Neuronal stem cell (in vitro differentiated cells): Measurements from ENCODE around the gene MSLN.

Experiments used
- DNase-seq: peaks from one replicate; pipeline ENCODE4 v3.0.0-alpha.2; 2013; ENCODE audit warnings: low spot score
- H2AFZ ChIP-seq: one replicate; pipeline ENCODE4 v1.6.1; 2013; ENCODE audit warnings: mild to moderate bottlenecking, low read length, inconsistent platforms
- H2AK5ac ChIP-seq: 2 replicates; pipeline ENCODE4 v1.6.1; 2013; ENCODE audit warnings: low read depth, mild to moderate bottlenecking, inconsistent platforms, low read length, moderate library complexity, mixed read lengths
- H2BK120ac ChIP-seq: 2 replicates; pipeline ENCODE4 v1.6.1; 2013; ENCODE audit warnings: low read depth, mild to moderate bottlenecking, inconsistent platforms, low read length, moderate library complexity, mixed read lengths
- H2BK12ac ChIP-seq: one replicate; pipeline ENCODE4 v1.6.1; 2013; ENCODE audit warnings: low read length, inconsistent platforms
- H2BK15ac ChIP-seq: 2 replicates; pipeline ENCODE4 v1.6.1; 2013; ENCODE audit warnings: mild to moderate bottlenecking, low read length, inconsistent platforms, mixed read lengths
- H2BK5ac ChIP-seq: one replicate; pipeline ENCODE4 v1.6.1; 2013; ENCODE audit warnings: inconsistent platforms, mild to moderate bottlenecking, low read length, moderate library complexity
- H3K14ac ChIP-seq: one replicate; pipeline ENCODE4 v1.6.1; 2013; ENCODE audit warnings: low read length, inconsistent platforms
- H3K18ac ChIP-seq: 2 replicates; pipeline ENCODE4 v1.6.1; 2013; ENCODE audit warnings: low read length, inconsistent platforms
- H3K23ac ChIP-seq: 2 replicates; pipeline ENCODE4 v1.6.1; 2013; ENCODE audit warnings: low read depth, mild to moderate bottlenecking, mixed read lengths, low read length, inconsistent platforms; ENCODE audit not compliant: poor library complexity
- H3K27ac ChIP-seq: replicated peaks from 3 replicates; pipeline ENCODE4 v1.5.1; 2013; ENCODE audit warnings: low read length, inconsistent platforms
- H3K27me3 ChIP-seq, 3 experiments: 2 replicates each; pipeline ENCODE4 v1.6.1; 2013; ENCODE audit warnings: low read length in 3 of 3, mild to moderate bottlenecking in 2 of 3, inconsistent platforms in 1 of 3, low read depth in 1 of 3, mixed read lengths in 1 of 3, moderate library complexity in 1 of 3; ENCODE audit not compliant: control insufficient read depth in 3 of 3, insufficient read depth in 3 of 3
- H3K36me3 ChIP-seq, 2 donors: replicated peaks in 1 of 2; 2 replicates each; pipeline ENCODE4 v1.6.1; 2013; ENCODE audit warnings: low read length in 2 of 2; ENCODE audit not compliant: control insufficient read depth in 2 of 2, insufficient read depth in 2 of 2
- H3K4ac ChIP-seq: 2 replicates; pipeline ENCODE4 v1.6.1; 2013; ENCODE audit warnings: inconsistent platforms, mild to moderate bottlenecking, low read length, moderate library complexity
- H3K4me1 ChIP-seq, 2 donors: 1 replicate in 1 of 2; 2 replicates in 1 of 2; pipeline ENCODE4 v1.6.1; 2013; ENCODE audit warnings: low read length in 2 of 2, low read depth in 1 of 2; ENCODE audit not compliant: control insufficient read depth in 2 of 2, insufficient read depth in 1 of 2
- H3K4me2 ChIP-seq: one replicate; pipeline ENCODE4 v1.6.1; 2013; ENCODE audit warnings: mild to moderate bottlenecking, low read length, inconsistent platforms; ENCODE audit not compliant: insufficient read depth, poor library complexity, severe bottlenecking
- H3K4me3 ChIP-seq, 2 donors: 2 replicates each; pipeline ENCODE4 v1.5.1; 2013; ENCODE audit warnings: low read length in 2 of 2, mild to moderate bottlenecking in 2 of 2, inconsistent platforms in 1 of 2, moderate library complexity in 1 of 2
- H3K79me1 ChIP-seq: one replicate; pipeline ENCODE4 v1.6.1; 2013; ENCODE audit warnings: low read depth, mild to moderate bottlenecking, inconsistent platforms, low read length, moderate library complexity
- H3K9ac ChIP-seq: one replicate; pipeline ENCODE4 v1.6.1; 2013; ENCODE audit warnings: mild to moderate bottlenecking, low read depth, low read length, inconsistent platforms; ENCODE audit not compliant: poor library complexity
- H3K9me3 ChIP-seq, 2 donors: replicated peaks in 1 of 2; 2 replicates each; pipeline versions ENCODE3 to v1.6.1; 2013; ENCODE audit warnings: low read length in 2 of 2, mild to moderate bottlenecking in 2 of 2, inconsistent platforms in 1 of 2, low read depth in 1 of 2, mixed read lengths in 1 of 2, moderate library complexity in 1 of 2; ENCODE audit not compliant: control insufficient read depth in 2 of 2, insufficient read depth in 1 of 2
- H4K8ac ChIP-seq: one replicate; pipeline ENCODE4 v1.6.1; 2013; ENCODE audit warnings: low read depth, mild to moderate bottlenecking, inconsistent platforms, low read length, moderate library complexity
- H4K91ac ChIP-seq: one replicate; pipeline ENCODE4 v1.6.1; 2013; ENCODE audit warnings: low read length, low read depth, mild to moderate bottlenecking, inconsistent platforms; ENCODE audit not compliant: poor library complexity
- WGBS, 2 donors: extraction: QIAGEN DNeasy Blood & Tissue Kit; methylation state at CpG; one replicate each; pipeline ENCODE4 v1.1.7; 2013; ENCODE audit warnings: missing lambda C conversion rate in 2 of 2, mixed read lengths in 1 of 2; ENCODE audit not compliant: insufficient read length in 2 of 2, insufficient replicate concordance in 1 of 2; ENCODE audit errors: extremely low coverage in 2 of 2; 5-methylcytosine and 5-hydroxymethylcytosine counted together

Gene MSLN

GRCh38 chr16:787321-787966 lies 26.9 kb downstream of the MSLN start:
- H3K4ac ChIP-seq = no peak overlapping the region
- H3K27ac ChIP-seq = no peak overlapping the region
- peak overlapping the region; percentile 89 for H3K4me2 ChIP-seq
- peaks cover 54% of the 10 kb centered on the region for H3K79me1 ChIP-seq
- H3K4me1 ChIP-seq = peaks cover 8 to 9% of the 10 kb centered on the region in 2 donors
- peaks cover 0 to 3% (median 0%) of the 10 kb centered on the region in 3 experiments for H3K27me3 ChIP-seq
- peak overlapping the region; percentile 78 for H2AK5ac ChIP-seq
- H3K9me3 ChIP-seq = no peaks in the 10 kb centered on the region
- no peak overlapping the region for H2BK15ac ChIP-seq
- no peak overlapping the region for H2AFZ ChIP-seq
- H4K8ac ChIP-seq = peak overlapping the region; percentile 72
- H3K4me3 ChIP-seq = peak overlapping the region; percentile 75 to 98
- no peak overlapping the region for H3K18ac ChIP-seq
- WGBS, 2 donors = no CpG with 5 or more reads among the region's 47 CpGs
- H3K23ac ChIP-seq = peak overlapping the region; percentile 81
- H4K91ac ChIP-seq = no peak overlapping the region
- no peak for DNase-seq
- peaks cover 34 to 49% of the 10 kb centered on the region in 2 donors for H3K36me3 ChIP-seq
- no peak overlapping the region for H2BK12ac ChIP-seq
- H2BK120ac ChIP-seq = no peak overlapping the region
- peak overlapping the region; percentile 97 for H3K9ac ChIP-seq
- H2BK5ac ChIP-seq = no peak overlapping the region
- H3K14ac ChIP-seq = peak overlapping the region; percentile 39

- H2AFZ ChIP-seq = peak within 1 kb of the TSS; percentile 80
- H3K23ac ChIP-seq = peak within 1 kb of the TSS; percentile 89
- H3K27me3 ChIP-seq = no peaks in the 10 kb centered on the region
- no peak for DNase-seq
- no CpG with 5 or more reads among the region's 45 CpGs for WGBS, 2 donors
- H3K14ac ChIP-seq = peak within 1 kb of the TSS; percentile 39
- peaks cover 38 to 54% of the 10 kb centered on the region in 2 donors for H3K36me3 ChIP-seq
- H2BK120ac ChIP-seq = no peak within 1 kb of the TSS
- H4K91ac ChIP-seq = no peak within 1 kb of the TSS
- no peak within 1 kb of the TSS for H3K27ac ChIP-seq
- no peak within 1 kb of the TSS for H2BK5ac ChIP-seq
- H3K4me3 ChIP-seq = peak within 1 kb of the TSS; percentile 75 to 99
- peak within 1 kb of the TSS; percentile 97 for H3K18ac ChIP-seq
- H2AK5ac ChIP-seq = peak within 1 kb of the TSS; percentile 94
- no peaks in the 10 kb centered on the region for H3K9me3 ChIP-seq
- H2BK12ac ChIP-seq = peak within 1 kb of the TSS; percentile 10
- peaks cover 56% of the 10 kb centered on the region for H3K79me1 ChIP-seq
- H3K9ac ChIP-seq = peak within 1 kb of the TSS; percentile 97
- peaks cover 8 to 9% of the 10 kb centered on the region in 2 donors for H3K4me1 ChIP-seq
- peak within 1 kb of the TSS; percentile 72 for H4K8ac ChIP-seq
- H3K4ac ChIP-seq = no peak within 1 kb of the TSS
- H3K4me2 ChIP-seq = peak within 1 kb of the TSS; percentile 89
- H2BK15ac ChIP-seq = no peak within 1 kb of the TSS
Measured at GRCh38 chr16:787978-788398, 27.5 kb downstream of the MSLN start, which contains the start of gene RPUSD1. TSS of gene RPUSD1 (minus strand) at chr16:788381. CDS start at chr16:787737, 644 bp downstream.

- no peak within 1 kb of the TSS for H2BK15ac ChIP-seq
- H3K27me3 ChIP-seq = no peaks in the 10 kb centered on the region
- H3K36me3 ChIP-seq = peaks cover 43 to 60% of the 10 kb centered on the region in 2 donors
- peak within 1 kb of the TSS; percentile 94 for H2AK5ac ChIP-seq
- H3K9ac ChIP-seq = peak within 1 kb of the TSS; percentile 97
- H4K91ac ChIP-seq = no peak within 1 kb of the TSS
- H3K14ac ChIP-seq = peak within 1 kb of the TSS; percentile 39
- peak; percentile 91 for DNase-seq
- H3K27ac ChIP-seq = no peak within 1 kb of the TSS
- no peak within 1 kb of the TSS for H2BK120ac ChIP-seq
- H2AFZ ChIP-seq = peak within 1 kb of the TSS; percentile 80
- peaks cover 8 to 9% of the 10 kb centered on the region in 2 donors for H3K4me1 ChIP-seq
- peak within 1 kb of the TSS; percentile 89 for H3K4me2 ChIP-seq
- peak within 1 kb of the TSS; percentile 97 for H3K18ac ChIP-seq
- H4K8ac ChIP-seq = peak within 1 kb of the TSS; percentile 72
- H2BK5ac ChIP-seq = no peak within 1 kb of the TSS
- no peaks in the 10 kb centered on the region for H3K9me3 ChIP-seq
- no CpG with 5 or more reads among the region's 97 CpGs for WGBS, 2 donors
- H2BK12ac ChIP-seq = peak within 1 kb of the TSS; percentile 10
- H3K4me3 ChIP-seq = peak within 1 kb of the TSS; percentile 75 to 99
- no peak within 1 kb of the TSS for H3K4ac ChIP-seq
- peak within 1 kb of the TSS; percentile 89 for H3K23ac ChIP-seq
- peaks cover 56% of the 10 kb centered on the region for H3K79me1 ChIP-seq
Measured at GRCh38 chr16:788399-789126, 28.0 kb downstream of the MSLN start, which contains the start of gene CHTF18. TSS of gene CHTF18 (plus strand) at chr16:788620. CDS start at chr16:788685, 65 bp downstream.
